Measurements from ENCODE around the gene SH2B3.
"Not testable (repeated sequence)": the region's sequence is repeated elsewhere in the genome, so short reads cannot be mapped to it uniquely, and the experiment has no call there.

The SH2B3 gene

GRCh38 chr12:111471236-111471635 is 65.5 kb downstream of the SH2B3 start:
- H3K27me3 ChIP-seq (ENCODE audit: insufficient read depth, low read depth, severe bottlenecking), result no peaks in the 10 kb centered on the region
- no peak for DNase-seq
- peaks cover 40% of the 10 kb centered on the region for H3K36me3 ChIP-seq
- no peaks in the 10 kb centered on the region for H3K9me3 ChIP-seq (ENCODE audit: severe bottlenecking)
- H3K27ac ChIP-seq, result no peak overlapping the region
- no peak overlapping the region for H3K4me3 ChIP-seq (ENCODE audit: low read depth, low read length)
- TF ChIP-seq CTCF (IDR thresholded peaks at IDR 0.05; ENCODE audit: low read depth, low read length), result no peak

- Histone ChIP-seq H3K36me3 (peaks cover 67% of the 10 kb centered on the region), H3K27me3 (ENCODE audit: insufficient read depth, low read depth, severe bottlenecking) (no peaks in the 10 kb centered on the region), H3K27ac (no peak overlapping the region), H3K4me3 (ENCODE audit: low read depth, low read length) (no peak overlapping the region), H3K9me3 (ENCODE audit: severe bottlenecking) (no peaks in the 10 kb centered on the region)
- no peak for TF ChIP-seq CTCF (IDR thresholded peaks at IDR 0.05; ENCODE audit: low read depth, low read length)
- no peak for DNase-seq
Measured at GRCh38 chr12:111482462-111482861, 76.7 kb downstream of the SH2B3 start.

GRCh38 chr12:111488271-111488670 is 82.5 kb downstream of the SH2B3 start:
- Histone ChIP-seq H3K9me3 (ENCODE audit: severe bottlenecking) (no peaks in the 10 kb centered on the region), H3K27me3 (ENCODE audit: insufficient read depth, low read depth, severe bottlenecking) (no peaks in the 10 kb centered on the region), H3K36me3 (peaks cover 69% of the 10 kb centered on the region), H3K27ac (peak overlapping the region; percentile 6; the same call in 1 of the 2 replicates), H3K4me3 (ENCODE audit: low read depth, low read length) (no peak overlapping the region)
- no peak for TF ChIP-seq CTCF (IDR thresholded peaks at IDR 0.05; ENCODE audit: low read depth, low read length)
- peak; percentile 25 for DNase-seq

- no peak for TF ChIP-seq CTCF (IDR thresholded peaks at IDR 0.05; ENCODE audit: low read depth, low read length)
- Histone ChIP-seq H3K36me3 (peaks cover 69% of the 10 kb centered on the region), H3K27ac (peak overlapping the region; percentile 6; the same call in 1 of the 2 replicates), H3K9me3 (ENCODE audit: severe bottlenecking) (no peaks in the 10 kb centered on the region), H3K4me3 (ENCODE audit: low read depth, low read length) (no peak overlapping the region), H3K27me3 (ENCODE audit: insufficient read depth, low read depth, severe bottlenecking) (no peaks in the 10 kb centered on the region)
- no peak for DNase-seq
Measured at GRCh38 chr12:111488798-111489197, 83.1 kb downstream of the SH2B3 start.

- H3K36me3 ChIP-seq, result peaks cover 62% of the 10 kb centered on the region
- H3K27ac ChIP-seq; H3K27me3 ChIP-seq (ENCODE audit: insufficient read depth, low read depth, severe bottlenecking); H3K9me3 ChIP-seq (ENCODE audit: severe bottlenecking); H3K4me3 ChIP-seq (ENCODE audit: low read depth, low read length); DNase-seq: not testable (repeated sequence)
Measured at GRCh38 chr12:111492979-111493378, 87.3 kb downstream of the SH2B3 start.

GRCh38 chr12:111494676-111495075 is 89.0 kb downstream of the SH2B3 start:
- Histone ChIP-seq H3K27ac (no peak overlapping the region), H3K9me3 (ENCODE audit: severe bottlenecking) (peaks cover 3% of the 10 kb centered on the region), H3K36me3 (peaks cover 64% of the 10 kb centered on the region), H3K4me3 (ENCODE audit: low read depth, low read length) (no peak overlapping the region), H3K27me3 (ENCODE audit: insufficient read depth, low read depth, severe bottlenecking) (no peaks in the 10 kb centered on the region)
- no peak for DNase-seq
- no peak for TF ChIP-seq CTCF (IDR thresholded peaks at IDR 0.05; ENCODE audit: low read depth, low read length)

All from WERI-Rb-1 (cell line).